GM19324 (cell line): ENCODE measurements around the gene VWA8.
A peak's percentile ranks its signal among the peaks of the same experiment; 100 is the strongest.

Experiments
- ATAC-seq: cut with Tn5 transposase; IDR thresholded peaks from one replicate; pipeline ENCODE4 v1.9.1; 2021; ENCODE audit warnings: mild to moderate bottlenecking, moderate library complexity; ENCODE audit not compliant: unreplicated experiment, low FRiP score

The VWA8 gene

DNA sequence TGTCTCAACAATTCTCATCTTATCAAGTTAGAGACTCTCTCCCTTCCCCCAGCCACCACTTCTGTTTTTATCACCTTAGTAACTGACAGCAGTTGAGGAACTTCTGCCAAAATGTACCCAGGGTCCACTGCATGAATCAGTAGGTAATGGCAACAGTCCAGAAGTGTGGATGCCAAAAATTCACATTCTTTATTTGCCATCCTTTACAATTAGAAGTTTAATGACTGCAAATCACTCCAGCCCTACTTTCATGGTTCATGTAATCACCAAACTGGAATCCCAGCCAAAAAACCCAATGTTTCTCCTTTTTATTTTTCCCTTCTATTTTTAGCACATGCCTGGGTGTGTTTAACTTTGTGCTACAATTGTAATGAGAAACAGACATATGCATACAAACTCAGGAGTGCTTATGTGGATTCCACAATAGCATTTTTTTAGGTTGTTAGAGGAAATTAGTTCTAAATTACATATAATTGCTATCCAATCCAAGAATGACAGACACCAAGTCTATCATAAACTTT is 260.1 kb downstream of the VWA8 start:
- no peak for ATAC-seq

DNA sequence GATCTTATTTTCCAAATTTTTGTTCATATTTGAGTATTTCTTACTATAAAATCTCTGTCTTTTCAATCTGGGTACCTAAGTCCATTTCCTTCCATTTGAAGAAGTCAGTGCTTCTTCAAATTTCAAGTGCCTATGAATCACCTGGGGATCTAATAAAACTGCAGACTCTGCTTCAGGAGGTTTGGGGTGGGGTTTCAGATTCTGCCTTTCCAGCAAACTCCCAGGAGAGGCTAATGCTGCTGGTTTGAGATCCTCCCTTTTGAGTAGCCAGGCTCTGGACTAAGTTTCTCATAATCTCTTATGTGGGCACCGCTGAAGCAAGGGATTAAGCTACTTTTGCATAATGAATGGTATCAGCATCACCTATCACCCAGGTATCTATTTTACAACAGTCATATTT is 261.1 kb downstream of the VWA8 start:
- no peak for ATAC-seq

- ATAC-seq = no peak
Observed at GRCh38 chr13:41697578-41697977, 263.3 kb downstream of the VWA8 start.

- no peak for ATAC-seq
Observed at GRCh38 chr13:41696163-41697003, 264.5 kb downstream of the VWA8 start.

DNA sequence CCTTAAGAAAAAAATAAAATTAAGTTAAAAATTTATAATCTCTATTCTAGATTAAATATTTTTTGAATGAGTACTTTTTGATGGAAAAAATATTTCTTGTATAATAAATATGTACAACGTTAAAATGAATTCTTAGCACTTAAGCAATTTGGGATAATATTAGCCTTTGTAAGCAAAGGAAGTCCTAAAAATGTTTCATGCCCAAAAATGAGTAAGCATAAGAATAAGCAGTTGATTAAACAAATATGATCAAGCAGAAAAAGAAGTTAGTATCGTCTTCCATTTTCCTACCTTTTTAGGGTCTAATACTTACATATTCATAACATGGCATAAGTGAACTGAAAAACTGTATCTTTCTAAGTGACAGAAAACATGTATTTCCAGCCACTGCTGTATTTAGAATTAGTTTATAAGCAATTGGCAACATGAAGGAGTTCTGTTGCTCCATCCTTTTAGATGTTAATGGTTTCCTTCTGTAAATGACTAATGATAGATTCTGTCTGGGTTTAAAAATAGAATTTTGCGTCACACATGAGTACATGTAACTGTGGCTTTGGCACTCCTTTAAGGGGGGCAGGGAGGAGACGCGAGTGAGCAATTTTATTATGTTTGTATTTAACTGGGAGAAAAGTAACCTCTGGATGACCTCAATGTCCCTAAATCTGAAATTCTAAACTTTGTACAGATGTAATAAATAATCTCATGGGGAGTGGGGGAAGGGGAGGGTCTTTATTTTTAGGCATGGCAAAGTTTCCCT is 266.2 kb downstream of the VWA8 start:
- ATAC-seq = no peak

GRCh38 chr13:41693434-41693833 is 267.5 kb downstream of the VWA8 start:
- no peak for ATAC-seq

- no peak for ATAC-seq
Observed at GRCh38 chr13:41691274-41691673, 269.6 kb downstream of the VWA8 start.

DNA sequence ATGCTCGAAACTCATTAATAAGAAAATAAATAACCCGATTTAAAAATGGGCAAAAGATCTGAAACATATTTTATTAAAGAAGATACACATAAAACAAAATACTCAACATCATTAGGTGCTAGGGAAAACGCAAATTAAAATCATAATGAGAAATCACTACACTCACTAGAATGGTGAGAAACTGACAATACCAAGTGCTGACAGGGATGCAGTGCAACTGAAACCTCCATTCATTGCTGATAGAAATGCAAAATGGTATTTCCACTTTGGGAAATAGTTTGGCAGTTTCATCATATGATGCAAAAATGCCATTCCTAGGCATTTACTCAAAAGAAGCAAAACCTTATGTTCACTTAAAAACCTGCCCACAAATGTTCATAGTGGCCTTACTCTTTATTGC is 278.1 kb downstream of the VWA8 start:
- no peak for ATAC-seq

GRCh38 chr13:41682001-41682400 is 278.9 kb downstream of the VWA8 start:
- ATAC-seq = no peak

GRCh38 chr13:41681587-41681986 is 279.3 kb downstream of the VWA8 start:
- ATAC-seq = no peak

GRCh38 chr13:41680900-41681299 is 280.0 kb downstream of the VWA8 start:
- no peak for ATAC-seq

DNA sequence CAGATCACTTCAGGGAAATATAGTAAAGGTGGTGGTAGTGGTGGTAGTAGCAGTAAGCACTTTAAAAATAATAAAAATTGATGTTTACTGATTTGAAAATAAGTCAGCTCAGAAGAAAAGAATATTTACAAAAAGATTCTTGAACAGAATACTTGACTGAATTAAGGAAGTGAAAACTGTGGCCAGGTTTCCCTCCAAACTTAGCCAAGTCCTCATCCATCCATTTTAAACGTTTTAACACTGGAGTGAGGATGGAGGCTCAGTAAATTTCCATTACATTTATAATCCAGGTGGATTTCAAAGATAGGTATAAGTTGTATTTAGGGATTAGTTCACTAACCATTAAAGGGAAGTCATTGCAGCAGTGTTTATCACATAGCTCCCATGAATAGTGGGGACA is 282.1 kb downstream of the VWA8 start:
- ATAC-seq = no peak

DNA sequence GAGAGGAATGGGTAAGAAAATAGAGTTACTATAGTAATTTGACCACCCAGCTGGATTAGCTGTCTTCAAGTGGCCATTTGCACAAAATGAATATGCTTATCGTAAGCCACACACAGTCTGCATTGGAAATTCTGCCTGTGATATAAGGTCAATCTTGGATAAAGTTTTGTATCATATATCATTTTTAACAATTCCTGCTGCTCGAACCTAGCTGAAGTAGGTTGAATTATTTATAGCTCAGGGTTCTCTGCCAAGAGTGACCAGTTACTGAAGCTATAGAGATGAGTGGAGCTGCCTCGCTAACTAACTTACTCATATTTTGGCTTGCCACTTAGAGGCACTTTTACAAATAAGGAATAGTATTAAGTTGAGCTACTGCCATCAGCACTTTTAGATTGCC is 282.7 kb downstream of the VWA8 start:
- no peak for ATAC-seq

DNA sequence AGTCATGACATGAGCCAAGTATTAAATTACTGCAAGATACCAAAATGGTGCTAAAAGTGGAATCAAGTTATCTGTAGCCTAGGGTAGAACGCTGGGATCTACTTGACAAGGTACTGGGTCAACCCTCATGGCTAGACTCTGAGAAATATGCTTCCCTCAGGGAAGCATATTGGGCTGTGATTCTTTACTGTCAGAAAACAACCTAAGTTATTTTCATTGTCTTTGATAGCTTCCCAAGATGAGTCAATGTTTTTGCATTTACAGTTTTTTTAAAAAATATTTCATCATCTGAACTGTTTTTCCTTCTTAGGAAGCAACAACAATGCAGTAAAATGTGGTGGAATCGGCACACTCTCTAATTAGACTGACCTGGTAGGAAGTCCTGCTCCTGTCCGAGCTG is 285.6 kb downstream of the VWA8 start:
- ATAC-seq = no peak

- ATAC-seq = no peak
Observed at GRCh38 chr13:41674246-41674645, 286.7 kb downstream of the VWA8 start.

DNA sequence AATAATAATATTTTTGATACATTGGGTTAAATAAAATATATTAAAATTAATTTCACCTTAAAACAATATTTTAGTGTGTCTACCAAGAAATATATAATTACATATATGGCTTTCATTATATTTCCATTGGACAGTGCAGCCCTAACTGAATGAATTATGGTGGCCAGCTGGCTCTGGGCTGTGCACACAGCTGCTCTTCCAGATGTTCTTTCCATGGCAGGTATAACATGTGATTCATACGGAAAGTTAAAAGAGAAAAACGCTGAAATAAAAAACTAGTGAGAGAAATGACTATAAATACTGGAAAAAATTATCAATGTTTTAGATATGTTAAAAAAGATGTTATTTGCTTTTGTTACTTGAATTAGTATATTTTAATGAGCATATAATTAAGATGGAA is 287.3 kb downstream of the VWA8 start:
- ATAC-seq = no peak

DNA sequence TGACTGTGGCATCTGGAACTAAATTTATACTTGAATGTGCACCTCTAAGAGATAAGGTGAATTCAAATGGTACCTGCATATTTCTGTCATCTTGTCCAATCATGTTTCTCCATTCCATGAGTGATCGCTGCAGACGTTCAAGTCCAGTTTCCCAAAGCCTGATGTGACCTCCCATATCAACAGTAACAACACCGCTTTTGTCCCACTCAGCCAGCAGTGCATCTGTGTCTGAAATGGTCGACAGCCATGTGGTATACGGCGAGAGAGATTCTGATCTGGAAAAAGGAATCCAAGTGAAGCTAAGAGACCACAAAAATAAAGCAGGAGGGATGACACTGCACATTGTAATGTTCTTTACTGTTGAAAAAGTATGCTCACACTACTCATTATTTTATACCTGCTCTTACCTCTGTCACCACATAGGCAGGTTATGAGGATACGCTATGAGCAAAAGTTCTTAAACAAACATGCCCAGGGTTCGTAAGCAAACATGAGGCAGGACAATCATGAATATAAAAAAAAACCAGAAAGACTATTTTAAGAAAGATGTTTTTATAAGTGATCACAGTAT is 290.0 kb downstream of the VWA8 start:
- ATAC-seq = no peak

- ATAC-seq = peak; percentile 67
Observed at GRCh38 chr13:41668130-41668757, 292.7 kb downstream of the VWA8 start.

DNA sequence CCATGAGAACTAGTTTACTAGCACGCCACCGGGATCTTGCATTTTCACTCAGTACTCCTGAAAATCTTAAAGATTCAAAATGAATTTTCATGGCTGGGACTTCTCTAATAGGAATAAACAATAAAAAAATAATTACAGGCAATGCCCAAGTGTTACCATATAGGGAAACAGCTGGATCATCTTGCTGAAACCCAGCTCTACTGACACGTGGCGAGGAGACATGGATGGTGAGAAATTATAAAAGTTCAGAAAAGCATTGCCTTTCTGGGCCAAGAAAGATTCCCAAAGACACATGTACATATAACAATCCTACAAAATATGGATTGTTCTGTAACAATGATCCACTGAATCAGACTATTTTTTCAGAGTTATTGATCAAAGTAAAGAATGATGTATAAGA is 294.3 kb downstream of the VWA8 start:
- ATAC-seq = no peak

DNA sequence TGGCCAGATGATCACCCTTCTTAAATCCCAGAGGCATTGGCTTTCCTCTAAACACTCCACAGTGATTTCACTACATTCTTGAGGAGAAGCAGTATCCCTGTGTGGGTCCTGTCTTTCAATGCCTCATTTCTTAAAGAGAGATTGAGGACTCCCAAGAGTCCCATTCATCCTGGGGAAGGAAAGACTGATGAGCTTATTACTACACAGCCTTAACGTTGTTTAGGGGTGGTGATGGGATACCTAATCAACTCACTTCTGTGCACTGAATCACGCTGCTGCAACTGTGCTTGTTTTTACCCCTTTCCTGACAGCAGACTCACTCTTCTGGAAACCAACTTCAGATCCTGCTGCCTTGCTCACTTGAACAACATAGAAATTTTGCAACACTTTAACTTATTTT is 300.5 kb downstream of the VWA8 start:
- no peak for ATAC-seq
